IMR-90 (cell line): ENCODE measurements around the gene GP1BA. TPM values are rescaled to one million over a fixed set of nuclear protein-coding genes. Genes with fewer than 3 reads are reported as not detected.

Source experiments
- ATAC-seq: fragments of 200-7000 bp; cut with Tn5 transposase; 2 replicates; pipeline ENCODE4 v1.9.1; 2020; ENCODE audit warnings: low read depth, mild to moderate bottlenecking, moderate library complexity
- BruUV-seq: library from RNA; stranded (reverse); fragments of 400-500 nt; replicated peaks from 2 replicates; lab custom pipeline; 2021; lab: Mats Ljungman, UMichigan
- CTCF ChIA-PET: fragments of 300-600 bp; formaldehyde crosslinking; extraction: SDS; loops from one replicate; lab custom pipeline; 2021; ENCODE audit warnings: antibody characterized with exemption; lab: Yijun Ruan, JAX
- POLR2A ChIA-PET: fragments of 300-600 bp; sonication (Branson Sonifier 250); formaldehyde crosslinking; loops from one replicate; lab custom pipeline; 2022; ENCODE audit warnings: antibody characterized with exemption; ENCODE audit not compliant: unreplicated experiment; lab: Charles Lee
- DNase-seq: peaks from one replicate; pipeline ENCODE4 v3.0.0; 2013
- H2AFZ ChIP-seq: replicated peaks from 2 replicates; pipeline ENCODE3; 2013; ENCODE audit warnings: low read length, mild to moderate bottlenecking; ENCODE audit not compliant: poor library complexity
- H2AK5ac ChIP-seq: 2 replicates; pipeline ENCODE4 v1.6.1; 2013; ENCODE audit warnings: low read depth, low read length, inconsistent platforms
- H2AK9ac ChIP-seq: replicated peaks from 2 replicates; pipeline ENCODE3; 2013; ENCODE audit warnings: mild to moderate bottlenecking, low read depth, low read length, moderate library complexity; ENCODE audit not compliant: poor library complexity
- H2BK120ac ChIP-seq: 2 replicates; pipeline ENCODE4 v1.6.1; 2013; ENCODE audit warnings: low read depth, low read length, inconsistent platforms
- H2BK15ac ChIP-seq: 3 replicates; pipeline ENCODE4 v1.6.1; 2013; ENCODE audit warnings: low read depth, low read length, inconsistent platforms
- H2BK20ac ChIP-seq: 2 replicates; pipeline ENCODE4 v1.6.1; 2013; ENCODE audit warnings: low read depth, mild to moderate bottlenecking, inconsistent platforms, low read length, moderate library complexity
- H2BK5ac ChIP-seq: 2 replicates; pipeline ENCODE4 v1.6.1; 2013; ENCODE audit warnings: mild to moderate bottlenecking, low read depth, low read length, inconsistent platforms; ENCODE audit not compliant: poor library complexity, severe bottlenecking
- H3K14ac ChIP-seq: replicated peaks from 2 replicates; pipeline ENCODE4 v1.6.1; 2013; ENCODE audit warnings: low read depth, low read length, inconsistent platforms
- H3K18ac ChIP-seq: 2 replicates; pipeline ENCODE4 v1.6.1; 2013; ENCODE audit warnings: low read depth, low read length, control low read depth
- H3K23ac ChIP-seq: 2 replicates; pipeline ENCODE4 v1.6.1; 2013; ENCODE audit warnings: low read depth, low read length, inconsistent platforms
- H3K27ac ChIP-seq: 2 replicates; pipeline ENCODE4 v1.5.1; 2013; ENCODE audit warnings: mild to moderate bottlenecking, control low read depth, low read length; ENCODE audit not compliant: insufficient read depth
- H3K27me3 ChIP-seq: 2 replicates; pipeline ENCODE4 v1.6.1; 2013; ENCODE audit warnings: low read length; ENCODE audit not compliant: control insufficient read depth, insufficient read depth
- H3K36me3 ChIP-seq: 2 replicates; pipeline ENCODE4 v1.6.1; 2013; ENCODE audit warnings: low read length, mixed read lengths; ENCODE audit not compliant: control insufficient read depth, insufficient read depth
- H3K4ac ChIP-seq: 2 replicates; pipeline ENCODE4 v1.6.1; 2013; ENCODE audit warnings: low read depth, low read length, inconsistent platforms
- H3K4me1 ChIP-seq: 2 replicates; pipeline ENCODE4 v1.6.1; 2013; ENCODE audit warnings: low read length, mixed read lengths; ENCODE audit not compliant: control insufficient read depth, insufficient read depth
- H3K4me2 ChIP-seq: 2 replicates; pipeline ENCODE4 v1.6.1; 2013; ENCODE audit warnings: low read depth, mild to moderate bottlenecking, control low read depth, low read length, moderate library complexity
- H3K4me3 ChIP-seq: 2 replicates; pipeline ENCODE4 v1.5.1; 2013; ENCODE audit warnings: low read depth, mild to moderate bottlenecking, control low read depth, low read length, moderate library complexity; ENCODE audit not compliant: insufficient read depth
- H3K56ac ChIP-seq: 2 replicates; pipeline ENCODE4 v1.6.1; 2013; ENCODE audit warnings: low read length, inconsistent platforms; ENCODE audit not compliant: insufficient read depth; ENCODE audit errors: extremely low read depth
- H3K79me1 ChIP-seq, 2 experiments: 2 replicates each; pipeline ENCODE4 v1.6.1; 2013; ENCODE audit warnings: low read length in 2 of 2, inconsistent platforms in 1 of 2, low read depth in 1 of 2
- H3K9ac ChIP-seq: 2 replicates; pipeline ENCODE4 v1.6.1; 2013; ENCODE audit warnings: low read depth, low read length, control low read depth
- H3K9me1 ChIP-seq: 2 replicates; pipeline ENCODE4 v1.6.1; 2013; ENCODE audit warnings: low read length, inconsistent platforms; ENCODE audit not compliant: insufficient read depth
- H3K9me3 ChIP-seq: 2 replicates; pipeline ENCODE4 v1.6.1; 2013; ENCODE audit warnings: low read length; ENCODE audit not compliant: control insufficient read depth, insufficient read depth
- H4K20me1 ChIP-seq: 2 replicates; pipeline ENCODE4 v1.6.1; 2013; ENCODE audit warnings: low read length, inconsistent platforms; ENCODE audit not compliant: insufficient read depth
- H4K5ac ChIP-seq: 2 replicates; pipeline ENCODE4 v1.6.1; 2013; ENCODE audit warnings: mild to moderate bottlenecking, low read depth, low read length, control low read depth
- H4K8ac ChIP-seq, 2 experiments: 2 replicates each; pipeline ENCODE4 v1.6.1; 2013; ENCODE audit warnings: low read depth in 2 of 2, low read length in 2 of 2, control low read depth in 1 of 2, inconsistent platforms in 1 of 2
- H4K91ac ChIP-seq: 2 replicates; pipeline ENCODE4 v1.6.1; 2013; ENCODE audit warnings: low read depth, low read length, inconsistent platforms; ENCODE audit not compliant: insufficient read depth
- CHD1 ChIP-seq: IDR thresholded peaks from 2 replicates; pipeline ENCODE4 v1.6.1; 2012; ENCODE audit warnings: low read depth, low read length, improper control_type of control experiment
- ELK1 ChIP-seq: fragments of 150-350 bp; IDR thresholded peaks from 2 replicates; pipeline ENCODE4 v1.6.1; 2016; ENCODE audit warnings: low read depth, mild to moderate bottlenecking, low read length, moderate library complexity, borderline replicate concordance
- POLR2A ChIP-seq: IDR thresholded peaks from 2 replicates; pipeline ENCODE4 v1.6.1; 2012; ENCODE audit warnings: mild to moderate bottlenecking, low read depth, low read length
- WGBS, 2 experiments: methylation state at CpG; one replicate each; pipeline versions ENCODE4 v1.1.5 to v1.1.7; 2013; ENCODE audit warnings: missing lambda C conversion rate in 2 of 2; ENCODE audit not compliant: insufficient read length in 1 of 2; ENCODE audit errors: extremely low coverage in 2 of 2; 5-methylcytosine and 5-hydroxymethylcytosine counted together
- dilution Hi-C: fragments of 300-500 bp; cut with HindIII; formaldehyde crosslinking; loops from one replicate; pipeline ENCODE4 v1.14.3; 2018; ENCODE audit warnings: low sequenced_read_pairs; ENCODE audit not compliant: unreplicated experiment
- in situ Hi-C: fragments of 300-500 bp; cut with MboI; formaldehyde crosslinking; loops from 3 replicates; pipeline ENCODE4 v1.14.3; 2019; ENCODE audit warnings: low sequenced_read_pairs, inconsistent platforms, mixed read lengths
- intact Hi-C: fragments of 100-400 bp; cut with micrococcal nuclease; formaldehyde crosslinking; loops from 2 replicates; pipeline ENCODE4 v1.10.0; 2022
- polyA plus RNA-seq, 3 experiments: library from polyadenylated mRNA; depleted of rRNA; stranded (reverse); fragments of >200 nt; gene quantifications; 2 replicates each; pipeline ENCODE4 v1.2.3, GENCODE V29; 2012; ENCODE audit warnings: low replicate concordance in 1 of 3
- total RNA-seq: library from RNA; depleted of rRNA; stranded (reverse); fragments of >200 nt; gene quantifications from 2 replicates; pipeline ENCODE4 v1.2.3, GENCODE V29; 2012

Gene GP1BA
- total and polyA plus RNA-seq, 2 of the 4 experiments (the other 2 are of a cell fraction): not detected

- Histone ChIP-seq H3K9ac (no peak overlapping the region), H2BK5ac (peak overlapping the region; percentile 22), H4K91ac (no peak overlapping the region), H3K18ac (no peak overlapping the region), H4K20me1 (peaks cover 68% of the 10 kb centered on the region), H3K4me1 (peaks cover 12% of the 10 kb centered on the region), H3K4me2 (no peak overlapping the region), H3K4me3 (no peak overlapping the region), H3K36me3 (peaks cover 41% of the 10 kb centered on the region), H2AK5ac (no peak overlapping the region), H3K23ac (0 out of 2 replicates have a peak overlapping the region, but pooled peaks have one; percentile 41), H3K79me1 (peaks cover 14 to 49% of the 10 kb centered on the region in 2 experiments; a peak in 3 of 4 replicates), H3K9me3 (no peaks in the 10 kb centered on the region), H4K8ac (no peak overlapping the region; a peak in 1 of 4 replicates), H2BK120ac (no peak overlapping the region), H3K27me3 (no peaks in the 10 kb centered on the region), H4K5ac (no peak overlapping the region), H3K4ac (no peak overlapping the region), H2AFZ (no peak overlapping the region), H3K14ac (no peak overlapping the region), H2AK9ac (no peak overlapping the region), H3K56ac (no peak overlapping the region), H2BK20ac (no peak overlapping the region), H2BK15ac (no peak overlapping the region), H3K9me1 (peaks cover 7% of the 10 kb centered on the region; the same call in 1 of the 2 replicates), H3K27ac (no peak overlapping the region)
- TF ChIP-seq CHD1 (no peak), POLR2A (peak; percentile 14; the same call in 1 of the 2 replicates), ELK1 (no peak)
- DNase-seq (no peak), ATAC-seq (no peak)
- dilution Hi-C loops (no loop called here), in situ Hi-C loops (no loop called here), intact Hi-C loops (no loop called here)
- POLR2A ChIA-PET: interaction anchor here (2.2 kb wide), 1 partner anchor 23 kb away, joined by 6 read pairs; the partner anchor contains the start of gene SPAG7
- BruUV-seq: no TSS peak
- CTCF ChIA-PET: no interaction called here
- no CpG with 5 or more reads among the region's 3 CpGs for WGBS, 2 experiments
Observed at GRCh38 chr17:4944163-4944553, 12.1 kb downstream of the GP1BA start.
